A549 (cell line): ENCODE results near the gene PARD6G. TPM values are rescaled to one million over a fixed set of nuclear protein-coding genes. Genes with fewer than 3 reads are reported as not detected.

Experiments used
- ATAC-seq, 2 experiments: fragments of 200-7000 bp in 1 of 2; fragments of >200 bp in 1 of 2; cut with Nextera tagmentation in 1 of 2; cut with Tn5 transposase in 1 of 2; 3 replicates each; pipeline versions ENCODE4 v1.8.0 to v1.9.1; 2018 to 2020; ENCODE audit warnings: mild to moderate bottlenecking in 1 of 2, moderate library complexity in 1 of 2
- CTCF ChIA-PET: fragments of 300-600 bp; sonication (Branson Sonifier 250); formaldehyde crosslinking; extraction: SDS; loops from one replicate; lab custom pipeline; 2021; ENCODE audit warnings: antibody characterized with exemption, inconsistent platforms; lab: Yijun Ruan, JAX
- POLR2A ChIA-PET: fragments of 350-600 bp; formaldehyde crosslinking; extraction: SDS; loops from one replicate; lab custom pipeline; 2021; ENCODE audit warnings: antibody characterized with exemption, inconsistent platforms; lab: Yijun Ruan, JAX
- DNase-seq, 2 experiments: peaks; one replicate each; pipeline versions ENCODE4 v3.0.0 to v3.0.0-alpha.2; 2011 to 2016; ENCODE audit warnings: low read depth in 1 of 2, low spot score in 1 of 2
- FAIRE-seq: peaks from 2 replicates; lab custom pipeline; 2011; peaks lifted over from hg19 to GRCh38; lab: Jason Lieb, UNC
- H3K27ac ChIP-seq, 2 experiments: fragments of >200 bp; sonication (Bioruptor Twin); formaldehyde crosslinking; 3 replicates each; pipeline ENCODE4 v1.5.1; 2016 to 2017
- H3K4me1 ChIP-seq: fragments of >200 bp; sonication (Bioruptor Twin); formaldehyde crosslinking; 3 replicates; pipeline ENCODE4 v1.6.1; 2016
- H3K4me2 ChIP-seq: fragments of >200 bp; sonication (Bioruptor Twin); formaldehyde crosslinking; 3 replicates; pipeline ENCODE4 v1.6.1; 2016
- H3K4me3 ChIP-seq: fragments of >200 bp; sonication (Bioruptor Twin); formaldehyde crosslinking; 3 replicates; pipeline ENCODE4 v1.5.1; 2016
- H3K9me3 ChIP-seq: fragments of >200 bp; sonication (Bioruptor Twin); formaldehyde crosslinking; 3 replicates; pipeline ENCODE4 v1.6.1; 2016
- ATOH8 ChIP-seq: fragments of 250-450 bp; sonication (Bioruptor Pico); IDR thresholded peaks from 2 replicates; pipeline ENCODE4 v1.5.0; 2020; ENCODE audit warnings: low read depth, mild to moderate bottlenecking, moderate library complexity
- BHLHE40 ChIP-seq: IDR thresholded peaks from 2 replicates; pipeline ENCODE4 v1.6.1; 2012; ENCODE audit warnings: low read depth, low read length, inconsistent platforms
- CHD4 ChIP-seq: fragments of 200-600 bp; sonication (generic); IDR thresholded peaks from 2 replicates; pipeline ENCODE4 v1.6.1; 2016; ENCODE audit warnings: antibody characterized with exemption, mild to moderate bottlenecking, borderline replicate concordance
- EHF ChIP-seq: fragments of 250-450 bp; sonication (Bioruptor Pico); IDR thresholded peaks from 2 replicates; pipeline ENCODE4 v1.5.0; 2020; ENCODE audit warnings: mild to moderate bottlenecking
- EHMT2 ChIP-seq: fragments of 200-600 bp; sonication (generic); IDR thresholded peaks from 2 replicates; pipeline ENCODE4 v1.6.1; 2016; ENCODE audit warnings: antibody characterized with exemption, low read depth, mild to moderate bottlenecking, moderate library complexity
- EP300 ChIP-seq, 2 experiments: fragments of >200 bp; sonication (Bioruptor Twin); formaldehyde crosslinking; IDR thresholded peaks; 2 replicates in 1 of 2; 3 replicates in 1 of 2; pipeline ENCODE4 v1.6.1; 2016 to 2017
- ESRRA ChIP-seq: fragments of 150-350 bp; IDR thresholded peaks from 2 replicates; pipeline ENCODE4 v1.6.1; 2014; ENCODE audit warnings: mild to moderate bottlenecking, low read length, borderline replicate concordance
- FOSB ChIP-seq: fragments of 250-450 bp; sonication (Bioruptor Pico); IDR thresholded peaks from 2 replicates; pipeline ENCODE4 v1.5.0; 2020; ENCODE audit warnings: mild to moderate bottlenecking, moderate library complexity
- FOSL2 ChIP-seq, 2 experiments: fragments of 450-650 bp in 1 of 2; fragments of >200 bp in 1 of 2; sonication (Bioruptor Twin) in 1 of 2; formaldehyde crosslinking; IDR thresholded peaks; 2 replicates each; pipeline versions ENCODE4 v1.5.0 to v1.6.1; 2016 to 2020; ENCODE audit warnings: mild to moderate bottlenecking in 1 of 2, moderate library complexity in 1 of 2
- HOXB5 ChIP-seq: fragments of 250-450 bp; sonication (Bioruptor Pico); IDR thresholded peaks from 2 replicates; pipeline ENCODE4 v1.5.0; 2020; ENCODE audit warnings: mild to moderate bottlenecking, moderate library complexity
- MAFK ChIP-seq: fragments of 450-650 bp; IDR thresholded peaks from 2 replicates; pipeline ENCODE4 v1.6.1; 2014; ENCODE audit not compliant: partially characterized antibody
- MAZ ChIP-seq: fragments of 150-350 bp; IDR thresholded peaks from 2 replicates; pipeline ENCODE4 v1.6.1; 2014; ENCODE audit warnings: antibody characterized with exemption, low read depth, low read length, borderline replicate concordance
- MYC ChIP-seq: IDR thresholded peaks from 2 replicates; pipeline ENCODE4 v1.6.1; 2012; ENCODE audit warnings: mild to moderate bottlenecking, inconsistent platforms, low read length, improper control_type of control experiment, borderline replicate concordance
- NPAS2 ChIP-seq: fragments of 250-450 bp; sonication (Bioruptor Pico); IDR thresholded peaks from 2 replicates; pipeline ENCODE4 v1.8.0; 2022; ENCODE audit warnings: mild to moderate bottlenecking, moderate library complexity, borderline replicate concordance
- NR3C1 ChIP-seq: fragments of >200 bp; sonication (Bioruptor Twin); formaldehyde crosslinking; IDR thresholded peaks from 3 replicates; pipeline ENCODE4 v1.6.1; 2017
- PBX3 ChIP-seq: IDR thresholded peaks from 2 replicates; pipeline ENCODE4 v1.6.1; 2012
- PHF8 ChIP-seq: fragments of 200-600 bp; sonication (generic); IDR thresholded peaks from 2 replicates; pipeline ENCODE4 v1.6.1; 2016; ENCODE audit warnings: low read depth, mild to moderate bottlenecking, antibody characterized with exemption, moderate library complexity, borderline replicate concordance
- POLR2AphosphoS2 ChIP-seq: conservative IDR thresholded peaks from 2 replicates; pipeline ENCODE4 v1.6.1; 2012; ENCODE audit warnings: low read length, improper control_type of control experiment, inconsistent platforms
- RAD21 ChIP-seq, 2 experiments: fragments of >200 bp in 1 of 2; sonication (Bioruptor Twin) in 1 of 2; formaldehyde crosslinking in 1 of 2; IDR thresholded peaks in 1 of 2; conservative IDR thresholded peaks in 1 of 2; 2 replicates in 1 of 2; 3 replicates in 1 of 2; pipeline ENCODE4 v1.6.1; 2012 to 2018; ENCODE audit warnings: inconsistent platforms in 1 of 2
- REST ChIP-seq: fragments of 200-600 bp; sonication (generic); IDR thresholded peaks from 2 replicates; pipeline ENCODE4 v1.6.1; 2016; ENCODE audit warnings: antibody characterized with exemption, mild to moderate bottlenecking, moderate library complexity
- SREBF2 ChIP-seq: fragments of 450-650 bp; IDR thresholded peaks from 2 replicates; pipeline ENCODE4 v1.6.1; 2014; ENCODE audit warnings: mild to moderate bottlenecking, moderate library complexity
- TP53 ChIP-seq: fragments of 250-450 bp; sonication (Bioruptor Pico); IDR thresholded peaks from 2 replicates; pipeline ENCODE4 v1.5.0; 2021; ENCODE audit warnings: mild to moderate bottlenecking, moderate library complexity
- USF2 ChIP-seq: fragments of 450-650 bp; IDR thresholded peaks from 2 replicates; pipeline ENCODE4 v1.6.1; 2014; ENCODE audit warnings: antibody characterized with exemption
- WGBS: methylation state at CpG from one replicate; pipeline ENCODE4 v1.1.6; 2017; ENCODE audit errors: missing lambda C conversion rate; 5-methylcytosine and 5-hydroxymethylcytosine counted together
- polyA plus RNA-seq, 4 experiments: library from polyadenylated mRNA; depleted of rRNA in 3 of 4; stranded (reverse); fragments of >200 nt; fragmentation: RNase III in 1 of 4; extraction: RNeasy Plus Mini Kit Qiagen cat#74134 plus additional on column Dnase treatment in 1 of 4; gene quantifications; 2 replicates in 3 of 4; 3 replicates in 1 of 4; pipeline ENCODE4 v1.2.3, GENCODE V29; 2011 to 2017

The PARD6G gene
- polyA plus RNA-seq, 2 of the 4 experiments (the other 2 are of a cell fraction) = 1.6 to 2.3 TPM

- WGBS = 76% methylated on average over 2 of the region's 5 CpGs
- FAIRE-seq = no peak
- Histone ChIP-seq H3K4me3 (no peak overlapping the region), H3K27ac (no peak overlapping the region), H3K9me3 (no peaks in the 10 kb centered on the region), H3K4me1 (no peaks in the 10 kb centered on the region), H3K4me2 (no peak overlapping the region)
- POLR2A ChIA-PET = no interaction called here
- CTCF ChIA-PET = no interaction called here
- TF ChIP-seq TP53 (no peak), NPAS2 (CRISPR knock-in tag) (no peak), RAD21 (conservative IDR thresholded peaks at IDR 0.05 in 1 of 2, IDR thresholded peaks at IDR 0.05 in 1 of 2) (no peak), FOSB (CRISPR knock-in tag) (no peak), FOSL2 (IDR thresholded peaks at IDR 0.05) (no peak), FOSL2 (CRISPR knock-in tag; IDR thresholded peaks at IDR 0.05) (no peak), PHF8 (no peak), ATOH8 (no peak), MAZ (no peak), USF2 (no peak), SREBF2 (no peak)
- no peak for ATAC-seq
- no peak for DNase-seq
These were observed 116.8 kb downstream of the PARD6G start for GRCh38 chr18:80130555-80130954.

- CTCF ChIA-PET = interaction anchor here (1.4 kb wide), 1 partner anchor 9 kb away, joined by 3 read pairs; no protein-coding TSS in a partner anchor
- no peak overlapping the region for H3K27ac ChIP-seq
- DNase-seq = no peak
- H3K4me3 ChIP-seq = no peak overlapping the region
- TF ChIP-seq REST = no peak
- TF ChIP-seq NR3C1 = no peak
- TF ChIP-seq MAFK = no peak
- no peak for TF ChIP-seq EHMT2
- no peak for TF ChIP-seq POLR2AphosphoS2
- TF ChIP-seq ESRRA = no peak
- no peak for TF ChIP-seq HOXB5 (CRISPR knock-in tag)
- no peak for TF ChIP-seq CHD4
- TF ChIP-seq BHLHE40 = no peak
- TF ChIP-seq MYC = no peak
- TF ChIP-seq RAD21 (conservative IDR thresholded peaks at IDR 0.05 in 1 of 2, IDR thresholded peaks at IDR 0.05 in 1 of 2) = no peak
- TF ChIP-seq PBX3 = no peak
- TF ChIP-seq EP300 (IDR thresholded peaks at IDR 0.05) = no peak
- TF ChIP-seq EHF = no peak
- TF ChIP-seq, all 56 proteins: peak for 0
- WGBS = 81% methylated on average over 7 of the region's 7 CpGs
- H3K4me1 ChIP-seq = no peaks in the 10 kb centered on the region
- no peak overlapping the region for H3K4me2 ChIP-seq
- no peaks in the 10 kb centered on the region for H3K9me3 ChIP-seq
- ATAC-seq = no peak
- POLR2A ChIA-PET = no interaction called here
- no peak for FAIRE-seq
These were observed 117.5 kb downstream of the PARD6G start for GRCh38 chr18:80129672-80130367.
